Metanephros (tissue), 1 donor: ENCODE data around the gene DSTYK. TPM values are rescaled to one million over a fixed set of nuclear protein-coding genes. Genes with fewer than 3 reads are reported as not detected.

ENCODE experiments used
- total RNA-seq: library from RNA; depleted of rRNA; stranded (reverse); fragments of >200 nt; gene quantifications from one replicate; pipeline ENCODE4 v1.2.3, GENCODE V29; 2014

The DSTYK gene
- 20.0 TPM for total RNA-seq

GRCh38 chr1:205211169-205211838, at the start of gene DSTYK:
TSS of gene DSTYK (minus strand) at chr1:205211702. CDS start at chr1:205211535, 167 bp downstream.

GRCh38 chr1:205227584-205228013, 16.1 kb upstream of the DSTYK start, which contains the start of gene TMCC2:
TSS of gene TMCC2 (plus strand) at chr1:205227946. CDS start at chr1:205228565, 619 bp downstream.

GRCh38 chr1:205121660-205122488, 89.6 kb downstream of the DSTYK start, which contains the start of gene RBBP5:
TSS of gene RBBP5 (minus strand) at chr1:205121978. CDS start at chr1:205121873, 105 bp downstream.

Other genes with a start within 250 kb of the DSTYK start
- gene CNTN2, start 168.5 kb downstream of the DSTYK start, total RNA-seq: 1.8 TPM
- gene TMEM81, start 127.2 kb downstream of the DSTYK start, total RNA-seq: 2.1 TPM
- gene RBBP5, start 89.7 kb downstream of the DSTYK start, total RNA-seq: 16.0 TPM
- gene TMCC2, start 16.2 kb upstream of the DSTYK start, total RNA-seq: 27.7 TPM
- gene NUAK2, start 110.0 kb upstream of the DSTYK start, total RNA-seq: 26.0 TPM
- gene KLHDC8A, start 145.2 kb upstream of the DSTYK start, total RNA-seq: 4.8 TPM
- gene LEMD1, start 210.4 kb upstream of the DSTYK start, total RNA-seq: 0.88 TPM
- 0.70 TPM for gene BLACAT1, start 244.3 kb upstream of the DSTYK start, total RNA-seq